Osteocyte (in vitro differentiated cells): Measurements from ENCODE around the gene RABGAP1L. TPM values are rescaled to one million over a fixed set of nuclear protein-coding genes. Genes with fewer than 3 reads are reported as not detected.
"Not testable (repeated sequence)": the region's sequence is repeated elsewhere in the genome, so short reads cannot be mapped to it uniquely, and the experiment has no call there.

Source experiments
- DNase-seq: peaks from one replicate; pipeline ENCODE4 v3.0.0; 2021; ENCODE audit warnings: mixed read lengths; ENCODE audit not compliant: unreplicated experiment; ENCODE audit errors: extremely low spot score
- H3K27ac Mint-ChIP-seq: one replicate; pipeline ENCODE4 v1.8.0; 2021; ENCODE audit warnings: mild to moderate bottlenecking, mixed read lengths; ENCODE audit not compliant: unreplicated experiment
- H3K27me3 Mint-ChIP-seq: one replicate; pipeline ENCODE4 v1.8.0; 2021; ENCODE audit warnings: mixed read lengths; ENCODE audit not compliant: unreplicated experiment
- H3K36me3 Mint-ChIP-seq: one replicate; pipeline ENCODE4 v1.8.0; 2021; ENCODE audit warnings: mixed read lengths; ENCODE audit not compliant: unreplicated experiment
- H3K4me1 Mint-ChIP-seq: one replicate; pipeline ENCODE4 v1.8.0; 2021; ENCODE audit warnings: mixed read lengths; ENCODE audit not compliant: unreplicated experiment
- H3K4me3 Mint-ChIP-seq: one replicate; pipeline ENCODE4 v1.8.0; 2021; ENCODE audit warnings: mild to moderate bottlenecking, moderate library complexity, mixed read lengths; ENCODE audit not compliant: unreplicated experiment
- H3K9me3 Mint-ChIP-seq: one replicate; pipeline ENCODE4 v1.8.0; 2021; ENCODE audit warnings: mixed read lengths; ENCODE audit not compliant: unreplicated experiment
- CTCF ChIP-seq: fragments of 200-600 bp; sonication (generic); IDR thresholded peaks from 2 replicates; pipeline ENCODE4 v1.5.0; 2021; ENCODE audit warnings: antibody characterized with exemption, mild to moderate bottlenecking, moderate library complexity
- total RNA-seq: library from RNA; stranded (reverse); gene quantifications from 2 replicates; pipeline ENCODE4 v1.2.1, GENCODE V29; 2021

RABGAP1L gene
- total RNA-seq, 1 donor from 2014 or later: 29.3 TPM

GRCh38 chr1:174169342-174169741 lies 10.0 kb downstream of the RABGAP1L start:
- no peak overlapping the region for H3K27ac Mint-ChIP-seq

GRCh38 chr1:174171073-174171472 lies 11.8 kb downstream of the RABGAP1L start:
- TF ChIP-seq CTCF: no peak
- no peak for DNase-seq
- Mint-ChIP-seq H3K9me3 (no peaks in the 10 kb centered on the region), H3K4me1 (no peaks in the 10 kb centered on the region), H3K4me3 (no peak overlapping the region), H3K36me3 (no peaks in the 10 kb centered on the region), H3K27me3 (no peaks in the 10 kb centered on the region), H3K27ac (no peak overlapping the region)

More at GRCh38 chr1:174169342-174169741, 10.0 kb downstream of the RABGAP1L start:
- no peak for TF ChIP-seq CTCF
- no peak for DNase-seq
- no peak overlapping the region for H3K4me3 Mint-ChIP-seq
- no peaks in the 10 kb centered on the region for H3K27me3 Mint-ChIP-seq
- no peaks in the 10 kb centered on the region for H3K9me3 Mint-ChIP-seq
- H3K4me1 Mint-ChIP-seq: no peaks in the 10 kb centered on the region
- H3K36me3 Mint-ChIP-seq: no peaks in the 10 kb centered on the region

- TF ChIP-seq CTCF: no peak
- Mint-ChIP-seq H3K36me3 (no peaks in the 10 kb centered on the region), H3K4me1 (no peaks in the 10 kb centered on the region), H3K27me3 (no peaks in the 10 kb centered on the region), H3K27ac (no peak overlapping the region), H3K9me3 (peaks cover 11% of the 10 kb centered on the region), H3K4me3 (no peak overlapping the region)
- no peak for DNase-seq
Observed at GRCh38 chr1:174174461-174175329, 15.4 kb downstream of the RABGAP1L start.

GRCh38 chr1:174178459-174178858 lies 19.1 kb downstream of the RABGAP1L start:
- H3K36me3 Mint-ChIP-seq, H3K4me1 Mint-ChIP-seq, H3K27me3 Mint-ChIP-seq, H3K4me3 Mint-ChIP-seq, H3K27ac Mint-ChIP-seq, DNase-seq: not testable (repeated sequence)
- peaks cover 11% of the 10 kb centered on the region for H3K9me3 Mint-ChIP-seq

GRCh38 chr1:174189428-174190062 lies 30.2 kb downstream of the RABGAP1L start:
- Mint-ChIP-seq H3K36me3 (peaks cover 12% of the 10 kb centered on the region), H3K4me1 (peaks cover 17% of the 10 kb centered on the region), H3K9me3 (peaks cover 13% of the 10 kb centered on the region), H3K27ac (no peak overlapping the region), H3K4me3 (no peak overlapping the region), H3K27me3 (no peaks in the 10 kb centered on the region)
- DNase-seq: no peak
- TF ChIP-seq CTCF: no peak
